ENCODE results near the gene P2RY13. TPM values are rescaled to one million over a fixed set of nuclear protein-coding genes. Genes with fewer than 3 reads are reported as not detected.

The P2RY13 gene
- polyA plus RNA-seq, 1 experiment = not detected

DNA sequence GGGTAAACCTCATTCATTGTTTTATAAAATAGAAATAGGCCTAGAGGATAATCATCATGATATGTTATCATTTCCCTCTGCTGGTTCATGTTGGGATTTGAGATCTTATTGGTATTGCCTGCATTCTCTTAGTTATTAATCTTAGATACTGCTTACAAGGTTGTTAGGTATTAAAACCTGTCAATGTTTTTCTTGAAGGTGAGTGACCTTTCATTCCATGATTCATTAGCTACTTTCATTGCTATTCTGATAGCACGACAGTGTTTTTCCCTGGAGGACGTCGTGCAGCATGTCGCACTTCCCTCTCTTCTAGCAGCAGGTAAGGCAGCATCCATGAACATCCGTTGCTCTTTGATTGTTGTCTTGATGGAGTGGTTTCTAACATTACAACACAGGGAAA, 38.1 kb upstream of the P2RY13 start:
- Histone ChIP-seq H3K27me3 (ENCODE audit: control insufficient read depth, insufficient read depth, low read length) (no peaks in the 10 kb centered on the region), H3K4me3 (ENCODE audit: low read depth, low read length) (no peak overlapping the region), H3K36me3 (ENCODE audit: control insufficient read depth, insufficient read depth, low read length) (no peaks in the 10 kb centered on the region)
- TF ChIP-seq, protein P1, sequence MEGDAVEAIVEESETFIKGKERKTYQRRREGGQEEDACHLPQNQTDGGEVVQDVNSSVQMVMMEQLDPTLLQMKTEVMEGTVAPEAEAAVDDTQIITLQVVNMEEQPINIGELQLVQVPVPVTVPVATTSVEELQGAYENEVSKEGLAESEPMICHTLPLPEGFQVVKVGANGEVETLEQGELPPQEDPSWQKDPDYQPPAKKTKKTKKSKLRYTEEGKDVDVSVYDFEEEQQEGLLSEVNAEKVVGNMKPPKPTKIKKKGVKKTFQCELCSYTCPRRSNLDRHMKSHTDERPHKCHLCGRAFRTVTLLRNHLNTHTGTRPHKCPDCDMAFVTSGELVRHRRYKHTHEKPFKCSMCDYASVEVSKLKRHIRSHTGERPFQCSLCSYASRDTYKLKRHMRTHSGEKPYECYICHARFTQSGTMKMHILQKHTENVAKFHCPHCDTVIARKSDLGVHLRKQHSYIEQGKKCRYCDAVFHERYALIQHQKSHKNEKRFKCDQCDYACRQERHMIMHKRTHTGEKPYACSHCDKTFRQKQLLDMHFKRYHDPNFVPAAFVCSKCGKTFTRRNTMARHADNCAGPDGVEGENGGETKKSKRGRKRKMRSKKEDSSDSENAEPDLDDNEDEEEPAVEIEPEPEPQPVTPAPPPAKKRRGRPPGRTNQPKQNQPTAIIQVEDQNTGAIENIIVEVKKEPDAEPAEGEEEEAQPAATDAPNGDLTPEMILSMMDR (IDR thresholded peaks at IDR 0.05; ENCODE audit: insufficient read depth, low read depth, low read length) = no peak
- ChIA-PET CTCF (no interaction called here), POLR2A (no interaction called here)
- no peak for DNase-seq (ENCODE audit: low read depth)

DNA sequence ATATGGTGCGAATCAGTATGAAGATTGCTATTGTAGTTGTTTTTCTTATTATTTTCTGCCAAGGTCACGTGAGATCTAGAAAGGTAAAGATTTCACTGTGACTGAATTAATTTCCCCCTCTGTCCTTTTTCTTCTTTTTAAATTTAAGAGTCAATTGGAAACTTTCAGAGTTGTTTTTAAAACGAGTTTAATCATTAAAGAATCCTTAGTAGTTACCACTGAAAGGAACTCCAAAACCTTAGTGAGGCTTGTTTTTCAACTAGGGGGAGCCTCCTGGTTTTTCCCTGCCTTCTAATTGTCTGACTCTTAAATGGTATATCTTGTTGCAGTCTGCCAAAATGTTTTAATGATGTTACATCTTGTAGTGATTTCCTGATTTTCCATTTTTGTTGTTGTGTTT, 37.6 kb upstream of the P2RY13 start:
- TF ChIP-seq, protein P1 (IDR thresholded peaks at IDR 0.05; ENCODE audit: insufficient read depth, low read depth, low read length) = no peak
- Histone ChIP-seq H3K27me3 (ENCODE audit: control insufficient read depth, insufficient read depth, low read length) (no peaks in the 10 kb centered on the region), H3K36me3 (ENCODE audit: control insufficient read depth, insufficient read depth, low read length) (no peaks in the 10 kb centered on the region), H3K4me3 (ENCODE audit: low read depth, low read length) (no peak overlapping the region)
- no peak for DNase-seq (ENCODE audit: low read depth)
- POLR2A ChIA-PET = no interaction called here
- CTCF ChIA-PET = no interaction called here

DNA sequence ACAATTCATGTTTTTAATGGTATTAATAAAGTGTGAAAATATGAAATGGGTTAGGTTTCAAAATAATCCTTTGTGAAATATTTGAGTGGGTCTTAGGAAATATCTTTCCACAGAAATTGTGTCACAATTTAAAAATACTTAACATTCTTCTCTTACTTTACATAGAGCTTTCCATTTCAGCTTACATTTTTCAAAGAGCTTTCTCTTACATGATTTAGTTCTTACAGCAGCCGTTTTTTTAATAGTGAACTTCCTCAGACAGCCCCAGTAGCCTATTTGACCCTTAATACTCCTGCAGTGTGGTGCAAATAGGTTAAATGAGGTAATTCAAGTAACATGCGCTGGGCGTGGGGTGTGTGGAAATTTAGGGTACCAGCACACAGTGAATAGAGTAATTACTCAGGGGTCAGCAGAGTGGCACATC, 33.4 kb upstream of the P2RY13 start:
- POLR2A ChIA-PET = no interaction called here
- CTCF ChIA-PET = interaction anchor here (0.6 to 1.2 kb wide), 3 partner anchors 16 to 79 kb away, joined by 3 read pairs; no protein-coding TSS in a partner anchor
- Histone ChIP-seq H3K4me3 (ENCODE audit: low read depth, low read length) (no peak overlapping the region), H3K36me3 (ENCODE audit: control insufficient read depth, insufficient read depth, low read length) (no peaks in the 10 kb centered on the region), H3K27me3 (ENCODE audit: control insufficient read depth, insufficient read depth, low read length) (no peaks in the 10 kb centered on the region)
- DNase-seq (ENCODE audit: low read depth) = no peak
- TF ChIP-seq, protein P1 (IDR thresholded peaks at IDR 0.05; ENCODE audit: insufficient read depth, low read depth, low read length) = no peak

- Histone ChIP-seq H3K4me3 (ENCODE audit: low read depth, low read length) (no peak overlapping the region), H3K36me3 (ENCODE audit: control insufficient read depth, insufficient read depth, low read length) (no peaks in the 10 kb centered on the region), H3K27me3 (ENCODE audit: control insufficient read depth, insufficient read depth, low read length) (no peaks in the 10 kb centered on the region)
- no peak for DNase-seq (ENCODE audit: low read depth)
- TF ChIP-seq, protein P1 (IDR thresholded peaks at IDR 0.05; ENCODE audit: insufficient read depth, low read depth, low read length) = no peak
- ChIA-PET POLR2A (interaction anchor here (0.6 kb wide), 2 partner anchors 48 to 812 kb away, joined by 3 read pairs; no protein-coding TSS in a partner anchor), CTCF (interaction anchor here (0.8 to 1.4 kb wide), 2 partner anchors 77 to 82 kb away, joined by 3 to 4 read pairs; no protein-coding TSS in a partner anchor)
These were observed 28.1 kb upstream of the P2RY13 start for GRCh38 chr3:151357463-151357850.

DNA sequence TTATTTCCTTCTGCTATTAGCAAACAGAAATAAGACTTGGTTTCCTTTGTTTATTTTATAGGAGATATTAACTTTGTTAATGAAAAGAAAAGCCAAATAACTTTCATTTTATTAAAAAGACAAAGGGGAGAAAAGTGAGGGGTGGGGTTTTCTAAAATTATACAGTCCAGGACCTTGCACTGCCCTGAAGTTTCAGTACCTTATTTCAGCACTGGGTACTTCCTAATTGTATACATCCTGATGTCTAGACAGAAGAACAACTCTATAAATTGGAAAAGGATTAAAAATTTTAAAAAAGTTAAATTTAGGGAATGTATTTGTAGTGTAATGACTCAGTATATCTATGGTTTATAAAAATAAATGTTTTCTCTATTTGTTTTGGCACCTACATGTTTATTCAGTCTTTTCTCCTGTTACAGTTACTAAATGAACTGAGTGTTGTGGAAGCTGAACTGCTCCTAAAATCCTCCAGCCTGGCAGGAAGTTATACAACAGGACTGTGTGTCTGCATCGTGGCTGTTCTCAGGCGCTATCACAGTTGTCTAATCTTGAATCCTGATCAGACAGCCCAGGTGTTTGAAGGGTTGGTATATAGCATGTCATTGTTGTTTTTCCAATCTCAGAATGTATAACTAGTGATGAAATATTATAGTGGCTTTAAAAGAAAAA, 27.6 kb upstream of the P2RY13 start:
- POLR2A ChIA-PET = interaction anchor here (0.6 kb wide), 1 partner anchor 811 kb away, joined by 3 read pairs; no protein-coding TSS in a partner anchor
- no peak overlapping the region for H3K4me3 ChIP-seq (ENCODE audit: low read depth, low read length)
- CTCF ChIA-PET = interaction anchor here (1.4 kb wide), 1 partner anchor 82 kb away, joined by 3 read pairs; no protein-coding TSS in a partner anchor
- no peaks in the 10 kb centered on the region for H3K36me3 ChIP-seq (ENCODE audit: control insufficient read depth, insufficient read depth, low read length)
- TF ChIP-seq, protein P1 (IDR thresholded peaks at IDR 0.05; ENCODE audit: insufficient read depth, low read depth, low read length) = no peak
- DNase-seq (ENCODE audit: low read depth) = no peak
- no peaks in the 10 kb centered on the region for H3K27me3 ChIP-seq (ENCODE audit: control insufficient read depth, insufficient read depth, low read length)
